Stimulated activated CD8-positive, alpha-beta memory T cell treated with anti-CD3 and anti-CD28 coated beads, Interleukin-4, amount 100 ng/mL, for 4 hours (primary cell): ENCODE data around the gene ATP6V1C2.

Experiments
- DNase-seq, 2 donors: peaks; one replicate each; pipeline ENCODE4 v3.0.0-alpha.2; 2020; ENCODE audit warnings: low read depth in 2 of 2, low spot score in 1 of 2

Gene ATP6V1C2

DNA sequence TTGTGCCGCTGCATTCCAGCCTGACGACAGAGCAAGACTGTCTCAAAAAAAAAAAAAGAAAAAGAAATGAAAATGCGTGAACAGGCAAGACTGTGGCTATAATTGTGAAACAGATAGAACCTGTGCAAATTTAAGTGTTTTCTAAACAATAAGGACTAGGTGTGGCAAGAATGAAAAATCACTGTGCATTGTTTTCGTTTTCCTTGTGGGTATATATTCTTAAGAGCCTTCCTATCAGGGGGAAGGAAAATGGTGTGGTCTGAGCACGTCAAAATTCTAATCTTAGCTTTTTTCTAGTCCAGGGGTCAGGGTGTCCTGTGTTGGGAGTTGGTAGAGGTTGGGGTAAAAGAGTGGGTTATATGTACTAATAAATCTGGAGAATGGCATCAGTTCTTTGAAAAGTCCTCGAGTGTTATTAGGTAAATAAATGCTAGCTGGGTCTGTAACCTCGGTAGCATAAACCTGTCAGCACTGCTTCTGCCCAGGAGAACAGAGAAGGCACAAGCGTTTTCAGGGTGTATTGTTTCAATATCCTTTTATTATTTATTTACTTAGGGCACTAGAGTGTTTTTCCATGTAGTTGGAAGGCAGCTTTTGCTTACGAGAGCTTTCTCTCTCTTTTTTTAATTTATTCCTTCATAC is 11.6 kb downstream of the ATP6V1C2 start:
- DNase-seq: no peak

DNA sequence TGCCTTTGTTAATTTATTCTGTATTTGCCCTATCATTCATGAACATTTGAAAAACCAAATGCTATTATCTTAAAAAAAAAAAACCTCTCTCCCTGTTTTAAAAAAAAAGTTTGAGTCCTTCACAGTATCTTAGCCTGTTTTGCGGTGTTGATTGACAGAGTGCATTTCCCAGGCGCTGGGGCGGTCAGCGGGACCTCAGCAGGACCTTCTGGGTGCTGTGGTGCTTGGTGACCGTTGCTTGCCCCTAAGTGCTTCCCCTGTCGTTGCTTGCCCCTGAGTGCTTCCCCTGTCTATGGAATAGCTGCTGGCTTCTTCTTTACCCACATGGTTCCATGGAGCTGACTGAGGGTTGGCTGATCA is 12.1 kb downstream of the ATP6V1C2 start:
- no peak for DNase-seq

DNA sequence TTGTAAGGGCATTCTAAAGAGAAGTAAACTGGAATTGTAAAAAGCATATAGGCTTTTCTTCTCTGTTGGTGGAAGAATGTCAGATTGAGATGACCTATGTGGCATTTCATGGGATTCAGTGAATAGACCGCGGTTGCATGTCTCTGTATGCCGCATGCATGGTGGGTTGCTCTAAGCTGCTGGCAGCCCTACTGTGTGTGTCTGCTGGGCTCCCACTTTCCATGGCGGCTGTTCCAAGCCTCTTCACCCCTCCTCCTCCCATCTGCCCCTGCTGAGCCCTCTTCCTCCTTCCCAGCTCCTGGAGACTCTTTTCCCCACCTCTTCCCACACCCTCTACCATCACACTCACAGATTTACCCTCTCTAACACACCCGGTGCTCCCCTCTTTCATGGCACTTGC is 12.6 kb downstream of the ATP6V1C2 start:
- DNase-seq: no peak

DNA sequence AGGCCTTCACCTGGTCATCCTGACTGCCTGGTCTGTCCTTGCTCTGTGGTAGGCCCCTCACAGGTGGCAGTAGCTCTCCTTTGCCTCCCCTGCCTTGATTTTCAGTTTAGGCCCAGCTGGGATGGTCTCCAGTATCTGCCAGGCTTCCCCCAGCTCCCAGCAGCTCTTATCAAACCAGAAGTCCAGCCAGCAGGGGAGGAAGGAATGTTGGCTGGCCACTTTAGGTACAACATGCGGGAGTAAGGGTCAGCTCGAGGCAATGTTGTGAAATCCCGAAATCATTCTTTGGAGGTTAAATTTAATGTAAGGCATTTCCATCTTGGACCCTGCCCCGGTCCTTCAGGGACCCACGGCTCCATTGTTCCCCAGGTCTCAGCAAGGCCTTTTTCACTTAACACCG is 16.8 kb downstream of the ATP6V1C2 start:
- no peak for DNase-seq

DNA sequence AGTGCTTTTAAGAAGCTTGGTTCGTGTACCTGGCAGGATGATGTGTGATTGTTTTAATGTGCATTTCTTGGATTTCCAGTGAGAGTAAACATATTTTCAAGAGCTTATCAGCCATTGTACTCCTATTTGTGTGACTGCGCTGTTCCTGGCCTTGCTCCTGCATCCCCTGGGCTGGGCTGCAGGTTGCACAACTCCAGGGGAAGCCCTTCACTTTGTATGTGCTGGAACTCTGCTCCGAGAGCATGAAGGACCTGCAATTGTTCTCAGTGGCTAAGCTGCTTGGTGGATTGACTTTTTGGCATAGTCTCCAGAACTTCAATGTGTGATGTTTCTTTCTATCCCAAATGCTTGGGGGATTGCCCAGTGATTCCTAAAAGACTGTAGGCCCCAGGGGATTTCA is 18.8 kb downstream of the ATP6V1C2 start:
- no peak for DNase-seq

DNA sequence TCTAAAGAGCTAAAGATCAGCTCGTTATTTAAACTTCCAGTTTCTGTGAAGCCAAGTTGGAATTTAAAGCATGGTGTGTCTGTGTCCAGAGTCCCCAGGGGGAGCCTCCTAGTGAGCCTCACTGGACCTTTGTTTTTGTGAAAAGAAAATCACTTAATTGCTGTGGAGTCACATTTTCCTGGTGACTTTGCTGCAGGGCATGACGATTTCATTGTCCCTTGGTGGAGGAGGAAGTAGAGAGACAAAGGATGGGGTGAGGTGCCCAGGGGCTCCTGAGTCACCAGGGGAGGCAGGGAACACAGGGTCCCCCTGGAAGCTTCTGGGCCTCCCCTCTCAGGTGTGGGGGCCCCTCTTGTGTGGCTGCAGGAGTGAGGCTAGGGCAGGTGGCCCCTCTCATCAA is 19.7 kb downstream of the ATP6V1C2 start:
- no peak for DNase-seq

DNA sequence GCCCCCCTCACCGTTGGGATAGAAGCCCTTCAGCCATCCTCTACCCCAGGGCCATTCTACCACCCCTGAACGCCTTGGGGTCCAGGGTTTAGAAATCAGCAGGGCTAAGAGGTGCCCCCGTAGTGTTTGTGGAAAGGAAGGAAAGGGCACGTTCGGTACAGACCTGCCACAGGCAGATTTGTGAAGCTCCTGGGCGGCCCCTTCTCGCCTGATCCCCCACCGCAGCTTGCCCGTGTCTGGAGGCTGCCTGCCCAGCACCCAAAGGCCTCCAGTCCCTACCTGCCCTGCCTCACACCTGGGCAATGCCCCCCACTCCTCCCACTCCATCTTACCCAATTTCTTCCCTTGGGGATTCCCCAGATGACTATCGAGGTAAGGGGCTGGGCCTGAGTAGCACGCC is 21.2 kb downstream of the ATP6V1C2 start:
- DNase-seq: no peak

GRCh38 chr2:10750610-10751009 is 29.2 kb downstream of the ATP6V1C2 start:
- no peak for DNase-seq

GRCh38 chr2:10752236-10752635 is 30.8 kb downstream of the ATP6V1C2 start:
- no peak for DNase-seq

DNA sequence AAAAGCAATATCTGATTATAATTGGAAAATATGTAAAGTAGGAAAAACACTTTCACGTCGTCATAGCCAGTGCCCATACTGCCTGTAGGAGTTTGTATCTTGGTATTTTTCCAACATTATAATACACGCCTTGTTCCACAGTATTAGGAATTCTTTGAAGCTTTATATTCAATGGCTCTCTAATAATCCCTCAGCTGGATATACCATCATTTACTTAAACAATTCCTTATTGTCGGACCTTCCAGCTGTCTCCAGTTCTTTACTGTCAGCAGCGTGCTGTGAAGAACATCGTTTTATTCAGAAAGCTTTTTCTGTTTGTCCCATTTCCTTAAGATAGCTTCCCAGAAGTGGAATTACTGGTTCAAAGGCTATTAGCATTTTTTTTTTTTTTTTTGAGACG is 31.7 kb downstream of the ATP6V1C2 start:
- DNase-seq: no peak

- DNase-seq: no peak
Measured at GRCh38 chr2:10753876-10754275, 32.4 kb downstream of the ATP6V1C2 start.

DNA sequence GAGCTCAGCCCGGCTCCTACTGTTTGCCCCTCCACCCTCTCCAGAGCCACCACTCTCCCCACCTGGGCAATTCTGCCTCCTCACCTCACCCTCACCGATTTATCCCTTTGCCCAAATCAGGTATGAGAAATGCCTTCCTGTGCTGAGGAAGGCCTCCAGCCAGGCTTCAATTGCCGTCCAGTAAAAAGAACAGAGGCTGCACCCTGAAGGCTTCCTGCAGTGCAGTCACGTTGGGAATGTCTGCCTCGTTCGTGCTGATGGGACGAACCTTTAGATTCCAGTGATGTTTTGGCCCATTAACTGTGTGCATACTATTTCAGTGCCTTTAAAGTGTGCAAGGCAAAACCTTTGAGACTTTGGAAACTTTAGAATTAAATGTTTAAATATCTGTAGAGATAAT is 34.2 kb downstream of the ATP6V1C2 start:
- DNase-seq: no peak

GRCh38 chr2:10757814-10758286 is 36.4 kb downstream of the ATP6V1C2 start:
- no peak for DNase-seq

DNA sequence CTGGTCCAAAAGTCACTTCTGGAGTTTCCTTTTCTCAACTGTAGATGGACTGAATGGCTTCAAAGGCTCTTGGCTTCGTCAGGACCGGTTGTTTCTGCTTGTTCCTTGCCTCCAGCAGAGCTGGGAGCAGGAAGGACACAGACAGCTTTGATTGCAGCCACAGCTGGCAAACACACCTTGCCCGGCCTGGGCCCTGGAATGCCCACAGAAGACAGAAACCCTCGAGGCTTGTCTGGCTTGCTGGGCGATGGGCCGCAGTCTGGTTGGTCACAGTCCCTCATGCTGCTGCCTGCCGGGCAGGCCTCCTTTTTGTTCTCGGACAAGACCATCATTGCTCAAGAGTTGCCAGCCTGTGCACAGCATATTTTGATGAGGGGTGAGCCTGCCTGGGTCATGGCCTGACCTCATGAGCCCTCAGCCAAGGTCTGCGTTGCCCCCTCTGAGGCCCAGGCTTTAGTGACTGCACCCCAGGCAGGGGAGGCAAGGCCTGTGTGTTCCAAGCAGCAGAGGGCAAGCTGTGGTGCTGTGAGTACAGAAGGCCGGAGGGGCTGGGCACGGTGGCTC is 37.8 kb downstream of the ATP6V1C2 start:
- DNase-seq: no peak

- DNase-seq: no peak
Measured at GRCh38 chr2:10760794-10761504, 39.5 kb downstream of the ATP6V1C2 start.

DNA sequence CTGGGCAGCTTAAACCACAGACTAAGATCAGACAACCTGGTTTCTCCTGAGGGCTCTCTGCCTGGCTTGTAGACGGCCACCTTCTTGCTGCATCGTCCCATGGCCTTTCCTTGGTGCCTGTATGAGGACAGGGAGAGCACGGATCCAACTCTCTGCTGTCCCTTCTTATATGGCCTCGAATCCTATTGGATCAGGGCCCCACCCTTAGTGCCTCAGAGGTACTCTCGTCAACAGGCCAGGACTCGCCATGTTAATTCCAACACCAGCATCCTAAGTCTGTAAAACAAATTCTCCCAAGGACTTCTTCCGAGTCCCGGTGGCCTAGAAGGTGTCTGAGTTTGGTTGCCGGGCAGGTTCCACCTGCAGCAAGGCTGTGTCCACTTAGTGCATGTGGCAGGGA is 40.2 kb downstream of the ATP6V1C2 start:
- no peak for DNase-seq

DNA sequence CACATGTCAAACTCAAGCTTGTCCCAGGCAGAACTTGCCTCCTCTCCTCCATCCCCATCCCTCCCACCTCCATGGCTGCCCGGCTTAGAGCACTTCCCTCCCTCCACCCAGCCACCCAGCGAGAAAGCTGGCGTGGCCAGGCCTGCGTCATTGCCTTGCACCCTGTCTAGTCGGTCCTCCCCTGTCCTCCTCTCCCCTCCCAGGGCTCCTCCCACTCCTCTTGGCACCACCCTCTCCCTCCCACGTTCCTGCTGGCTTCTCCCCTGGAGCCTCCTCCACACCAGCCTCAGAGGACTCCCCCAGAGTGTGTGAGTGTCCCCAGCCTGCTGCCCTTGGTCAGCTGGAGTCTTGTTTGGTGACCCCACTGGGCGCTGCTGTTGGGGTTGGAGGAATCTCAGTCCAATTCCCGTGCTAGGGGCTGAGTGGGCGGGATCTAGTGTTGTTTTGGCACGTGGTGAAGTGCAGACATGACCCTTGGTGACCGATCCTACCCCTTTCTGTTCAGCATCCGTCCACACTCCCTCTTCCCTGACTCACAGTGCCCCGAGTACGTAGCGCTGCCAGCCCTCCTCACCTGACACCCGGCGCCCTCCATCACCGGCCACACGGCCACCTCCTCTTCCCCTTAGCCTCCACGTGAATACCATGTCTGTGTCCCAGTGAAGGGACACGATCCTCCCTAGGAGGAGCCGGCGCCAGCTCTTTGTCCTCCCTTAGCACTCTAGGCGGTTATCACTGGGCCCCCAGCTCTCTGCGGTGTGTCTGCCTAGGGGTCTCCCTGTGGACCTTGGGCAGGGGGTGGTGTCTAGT is 41.4 kb downstream of the ATP6V1C2 start:
- DNase-seq: no peak

DNA sequence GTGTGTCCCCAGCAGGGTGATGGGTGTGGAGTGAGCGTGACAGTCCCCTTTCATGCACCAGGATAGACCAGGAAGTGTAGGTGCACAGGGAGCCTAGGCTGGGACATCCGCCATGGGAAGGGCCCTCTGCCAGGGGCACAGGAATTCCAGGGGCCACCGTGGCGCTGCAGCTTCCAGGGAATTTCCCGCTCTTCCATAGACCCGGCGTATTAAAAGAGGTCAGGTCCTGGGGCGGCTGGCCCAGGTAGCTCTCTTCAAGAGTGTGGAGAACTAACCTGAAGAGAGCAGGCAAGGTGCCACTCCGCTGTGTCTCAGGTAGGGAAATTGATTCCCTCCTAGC is 42.0 kb downstream of the ATP6V1C2 start:
- no peak for DNase-seq

GRCh38 chr2:10764096-10764785 is 42.8 kb downstream of the ATP6V1C2 start:
- DNase-seq: no peak

DNA sequence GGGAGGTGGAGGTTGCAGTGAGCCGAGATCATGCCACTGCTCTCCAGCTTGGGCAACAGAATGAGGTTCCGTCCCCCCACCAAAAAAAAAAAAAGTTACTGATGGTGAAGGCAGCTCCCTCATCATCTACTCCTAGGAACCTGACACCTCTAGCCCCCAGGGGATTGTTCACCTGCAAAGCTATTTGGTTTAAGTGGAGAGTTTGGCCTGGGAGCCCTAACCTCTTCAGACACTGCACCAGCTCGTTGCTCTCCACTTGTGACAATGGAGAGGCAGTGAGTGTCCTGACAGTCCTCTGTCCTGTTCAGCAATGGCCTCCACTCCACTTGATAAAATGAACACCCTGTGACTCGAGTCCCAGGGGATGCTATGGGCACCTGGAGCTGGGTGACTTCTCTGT is 43.5 kb downstream of the ATP6V1C2 start:
- DNase-seq: no peak

- DNase-seq: no peak
Measured at GRCh38 chr2:10765461-10765860, 44.0 kb downstream of the ATP6V1C2 start.
